IPS-NIHi11 (cell line): Measurements from ENCODE around the gene NRP1.

Source experiments
- DNase-seq: peaks from one replicate; pipeline ENCODE4 v3.0.0; 2012; ENCODE audit warnings: mixed read lengths, low spot score

The NRP1 gene

GRCh38 chr10:33212061-33212748, 122.3 kb downstream of the NRP1 start:
- no peak for DNase-seq

GRCh38 chr10:33211106-33211878, 123.2 kb downstream of the NRP1 start:
- no peak for DNase-seq

GRCh38 chr10:33209802-33210201, 124.7 kb downstream of the NRP1 start:
- DNase-seq, result no peak

GRCh38 chr10:33208166-33208565, 126.3 kb downstream of the NRP1 start:
- no peak for DNase-seq

- no peak for DNase-seq
These were observed 130.4 kb downstream of the NRP1 start for GRCh38 chr10:33204031-33204430.

GRCh38 chr10:33201971-33202370, 132.5 kb downstream of the NRP1 start:
- DNase-seq, result no peak

- no peak for DNase-seq
These were observed 133.2 kb downstream of the NRP1 start for GRCh38 chr10:33201056-33201780.

- DNase-seq, result no peak
These were observed 134.7 kb downstream of the NRP1 start for GRCh38 chr10:33199731-33200232.

- DNase-seq, result no peak
These were observed 135.9 kb downstream of the NRP1 start for GRCh38 chr10:33198610-33199009.

- DNase-seq, result no peak
These were observed 137.6 kb downstream of the NRP1 start for GRCh38 chr10:33196710-33197491.

- no peak for DNase-seq
These were observed 138.1 kb downstream of the NRP1 start for GRCh38 chr10:33196377-33196706.

- no peak for DNase-seq
These were observed 138.7 kb downstream of the NRP1 start for GRCh38 chr10:33195608-33196376.

- DNase-seq, result no peak
These were observed 140.6 kb downstream of the NRP1 start for GRCh38 chr10:33193701-33194521.

GRCh38 chr10:33193057-33193700, 141.3 kb downstream of the NRP1 start:
- DNase-seq, result peak; percentile 75

- DNase-seq, result no peak
These were observed 142.3 kb downstream of the NRP1 start for GRCh38 chr10:33192190-33192589.

- DNase-seq, result no peak
These were observed 144.1 kb downstream of the NRP1 start for GRCh38 chr10:33190406-33190805.

- no peak for DNase-seq
These were observed 144.7 kb downstream of the NRP1 start for GRCh38 chr10:33189808-33190207.

GRCh38 chr10:33189363-33189762, 145.1 kb downstream of the NRP1 start:
- no peak for DNase-seq

GRCh38 chr10:33187427-33187999, 147.0 kb downstream of the NRP1 start:
- DNase-seq, result peak; percentile 38
